ENCODE measurements around the gene CNTN5.

DNA sequence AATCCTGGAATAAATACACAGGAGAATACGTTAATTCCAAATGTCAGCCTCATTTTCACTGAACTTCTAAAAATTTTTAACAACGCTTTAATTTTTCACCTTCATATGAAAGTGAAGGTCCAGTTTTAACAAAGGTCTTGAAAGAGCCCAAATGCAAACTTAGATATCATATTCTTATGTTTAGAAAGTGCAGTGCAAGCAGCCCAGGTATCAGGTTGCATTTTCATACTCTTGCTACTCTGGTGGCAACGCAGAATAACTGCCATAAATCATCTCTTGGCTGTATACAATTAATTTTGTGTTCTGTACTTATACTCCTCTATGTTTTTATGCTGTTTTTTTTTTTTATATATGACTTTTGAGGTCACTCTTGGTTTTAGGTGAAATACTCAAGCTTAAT, 1169.6 kb downstream of the CNTN5 start:
- TF ChIP-seq USF1 (IDR thresholded peaks at IDR 0.05) (no peak), EP300 (IDR thresholded peaks at IDR 0.05; ENCODE audit: borderline replicate concordance) (no peak), TEAD4 (IDR thresholded peaks at IDR 0.05) (no peak), TAF1 (IDR thresholded peaks at IDR 0.05; ENCODE audit: low read depth) (no peak), RAD21 (IDR thresholded peaks at IDR 0.05; ENCODE audit: low read depth) (no peak), YY1 (IDR thresholded peaks at IDR 0.05; ENCODE audit: low read depth) (no peak), EGR1 (IDR thresholded peaks at IDR 0.05) (no peak), ZBTB7A (IDR thresholded peaks at IDR 0.05; ENCODE audit: low read depth) (no peak), NFIC (IDR thresholded peaks at IDR 0.05) (no peak), CEBPB (IDR thresholded peaks at IDR 0.05) (no peak), CREB1 (IDR thresholded peaks at IDR 0.05; ENCODE audit: low read depth) (no peak), FOXM1 (IDR thresholded peaks at IDR 0.05; ENCODE audit: borderline replicate concordance, low read depth) (no peak)
- TF ChIP-seq, protein P1, sequence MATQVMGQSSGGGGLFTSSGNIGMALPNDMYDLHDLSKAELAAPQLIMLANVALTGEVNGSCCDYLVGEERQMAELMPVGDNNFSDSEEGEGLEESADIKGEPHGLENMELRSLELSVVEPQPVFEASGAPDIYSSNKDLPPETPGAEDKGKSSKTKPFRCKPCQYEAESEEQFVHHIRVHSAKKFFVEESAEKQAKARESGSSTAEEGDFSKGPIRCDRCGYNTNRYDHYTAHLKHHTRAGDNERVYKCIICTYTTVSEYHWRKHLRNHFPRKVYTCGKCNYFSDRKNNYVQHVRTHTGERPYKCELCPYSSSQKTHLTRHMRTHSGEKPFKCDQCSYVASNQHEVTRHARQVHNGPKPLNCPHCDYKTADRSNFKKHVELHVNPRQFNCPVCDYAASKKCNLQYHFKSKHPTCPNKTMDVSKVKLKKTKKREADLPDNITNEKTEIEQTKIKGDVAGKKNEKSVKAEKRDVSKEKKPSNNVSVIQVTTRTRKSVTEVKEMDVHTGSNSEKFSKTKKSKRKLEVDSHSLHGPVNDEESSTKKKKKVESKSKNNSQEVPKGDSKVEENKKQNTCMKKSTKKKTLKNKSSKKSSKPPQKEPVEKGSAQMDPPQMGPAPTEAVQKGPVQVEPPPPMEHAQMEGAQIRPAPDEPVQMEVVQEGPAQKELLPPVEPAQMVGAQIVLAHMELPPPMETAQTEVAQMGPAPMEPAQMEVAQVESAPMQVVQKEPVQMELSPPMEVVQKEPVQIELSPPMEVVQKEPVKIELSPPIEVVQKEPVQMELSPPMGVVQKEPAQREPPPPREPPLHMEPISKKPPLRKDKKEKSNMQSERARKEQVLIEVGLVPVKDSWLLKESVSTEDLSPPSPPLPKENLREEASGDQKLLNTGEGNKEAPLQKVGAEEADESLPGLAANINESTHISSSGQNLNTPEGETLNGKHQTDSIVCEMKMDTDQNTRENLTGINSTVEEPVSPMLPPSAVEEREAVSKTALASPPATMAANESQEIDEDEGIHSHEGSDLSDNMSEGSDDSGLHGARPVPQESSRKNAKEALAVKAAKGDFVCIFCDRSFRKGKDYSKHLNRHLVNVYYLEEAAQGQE (IDR thresholded peaks at IDR 0.05; ENCODE audit: low read depth): no peak

Measured in Ishikawa (cell line).